Measurements from ENCODE around the gene CPSF3. TPM values are rescaled to one million over a fixed set of nuclear protein-coding genes. Genes with fewer than 3 reads are reported as not detected.

Gene CPSF3
- total RNA-seq, 1 experiment from 2014 or later: 95.5 TPM

DNA sequence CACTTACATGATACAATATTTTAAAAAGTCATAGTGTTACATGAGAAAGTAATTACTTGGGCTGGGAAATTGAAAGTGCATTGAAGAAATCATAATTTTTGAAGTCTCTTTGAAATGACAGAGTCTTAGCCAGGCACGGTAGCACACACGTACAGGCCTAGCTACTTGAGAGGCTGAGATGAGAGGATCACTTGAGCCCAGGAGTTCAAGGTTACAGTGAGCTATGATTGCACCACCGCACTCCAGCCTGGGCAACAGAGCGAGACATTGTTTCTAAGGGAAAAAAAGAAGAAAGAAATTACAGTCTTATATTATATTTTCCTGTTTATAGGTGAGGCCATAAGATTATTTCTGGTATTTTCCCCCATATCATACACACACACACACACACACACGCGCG lies 41.7 kb downstream of the CPSF3 start:
- Mint-ChIP-seq H3K36me3 (ENCODE audit: insufficient read depth in 1 of 3, low read depth in 3 of 3) (peaks cover 8 to 48% (median 44%) of the 10 kb centered on the region in 3 experiments; a peak in 6 of 7 replicates), H3K9me3 (no peaks in the 10 kb centered on the region), H3K27me3 (ENCODE audit: low read depth) (no peaks in the 10 kb centered on the region), H3K4me3 (no peak overlapping the region), H3K27ac (no peak overlapping the region; a peak in 1 of 7 replicates), H3K4me1 (peaks cover 0 to 4% of the 10 kb centered on the region in 2 experiments; a peak in 1 of 4 replicates)
- Histone ChIP-seq H3T11ph (ENCODE audit: low read length) (no peak overlapping the region), H3K4me1 (ENCODE audit: insufficient read depth, low read length) (no peaks in the 10 kb centered on the region), H2BK5ac (ENCODE audit: insufficient read length, low read length) (no peak overlapping the region), H3K23me2 (ENCODE audit: insufficient read length, low read depth, low read length, poor library complexity, severe bottlenecking) (no peaks in the 10 kb centered on the region), H2BK120ac (ENCODE audit: low read depth, low read length, poor library complexity, severe bottlenecking) (no peak overlapping the region), H4K8ac (replicated peaks; ENCODE audit: insufficient read length, low read depth, low read length) (no peak overlapping the region), H2BK15ac (ENCODE audit: low read depth, low read length) (no peak overlapping the region), H3K27me3 (ENCODE audit: insufficient read depth, low read length) (no peaks in the 10 kb centered on the region), H4K5ac (ENCODE audit: insufficient read length, low read depth, low read length) (no peak overlapping the region), H3K9me3 (ENCODE audit: control insufficient read depth, low read depth, low read length) (no peaks in the 10 kb centered on the region), H3K9ac (ENCODE audit: extremely low read depth, insufficient read length, low read length) (no peak overlapping the region), H3K4ac (ENCODE audit: low read depth, low read length) (no peak overlapping the region), H3K4me2 (ENCODE audit: insufficient read depth, insufficient read length, low read length) (no peak overlapping the region), H2BK20ac (ENCODE audit: low read depth, low read length, poor library complexity, severe bottlenecking) (no peak overlapping the region), H2AFZ (ENCODE audit: low read length) (no peak overlapping the region), H3K27ac (ENCODE audit: insufficient read length, low read depth, low read length) (no peak overlapping the region), H4K20me1 (ENCODE audit: control insufficient read depth, insufficient read depth, insufficient read length) (no peaks in the 10 kb centered on the region), H2AK5ac (ENCODE audit: insufficient read length, low read length) (no peak overlapping the region), H3K79me1 (ENCODE audit: insufficient read depth, low read depth, low read length, poor library complexity, severe bottlenecking) (no peaks in the 10 kb centered on the region), H3K14ac (ENCODE audit: insufficient read depth, low read length) (no peak overlapping the region), H3K79me2 (ENCODE audit: insufficient read depth, low read length) (no peaks in the 10 kb centered on the region), H3K56ac (ENCODE audit: insufficient read length, low read depth, low read length) (no peak overlapping the region), H3K23ac (ENCODE audit: insufficient read length, low read depth, low read length) (no peak overlapping the region), H3K18ac (ENCODE audit: insufficient read length, low read depth, low read length) (no peak overlapping the region), H4K91ac (ENCODE audit: insufficient read length, low read depth, low read length) (no peak overlapping the region), H2BK12ac (ENCODE audit: insufficient read length, low read depth, low read length) (no peak overlapping the region)
- DNase-seq: no peak
- WGBS (ENCODE audit: extremely low coverage, insufficient read length, low lambda C conversion rate): no CpG with 5 or more reads among the region's 7 CpGs
- TF ChIP-seq, protein P1, sequence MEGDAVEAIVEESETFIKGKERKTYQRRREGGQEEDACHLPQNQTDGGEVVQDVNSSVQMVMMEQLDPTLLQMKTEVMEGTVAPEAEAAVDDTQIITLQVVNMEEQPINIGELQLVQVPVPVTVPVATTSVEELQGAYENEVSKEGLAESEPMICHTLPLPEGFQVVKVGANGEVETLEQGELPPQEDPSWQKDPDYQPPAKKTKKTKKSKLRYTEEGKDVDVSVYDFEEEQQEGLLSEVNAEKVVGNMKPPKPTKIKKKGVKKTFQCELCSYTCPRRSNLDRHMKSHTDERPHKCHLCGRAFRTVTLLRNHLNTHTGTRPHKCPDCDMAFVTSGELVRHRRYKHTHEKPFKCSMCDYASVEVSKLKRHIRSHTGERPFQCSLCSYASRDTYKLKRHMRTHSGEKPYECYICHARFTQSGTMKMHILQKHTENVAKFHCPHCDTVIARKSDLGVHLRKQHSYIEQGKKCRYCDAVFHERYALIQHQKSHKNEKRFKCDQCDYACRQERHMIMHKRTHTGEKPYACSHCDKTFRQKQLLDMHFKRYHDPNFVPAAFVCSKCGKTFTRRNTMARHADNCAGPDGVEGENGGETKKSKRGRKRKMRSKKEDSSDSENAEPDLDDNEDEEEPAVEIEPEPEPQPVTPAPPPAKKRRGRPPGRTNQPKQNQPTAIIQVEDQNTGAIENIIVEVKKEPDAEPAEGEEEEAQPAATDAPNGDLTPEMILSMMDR (conservative IDR thresholded peaks at IDR 0.05): no peak
